ENCODE data around the gene TPRG1.

TPRG1 gene

GRCh38 chr3:189272500-189273119, 100.8 kb downstream of the TPRG1 start:
- no peak overlapping the region for H3K4me3 Mint-ChIP-seq

DNA sequence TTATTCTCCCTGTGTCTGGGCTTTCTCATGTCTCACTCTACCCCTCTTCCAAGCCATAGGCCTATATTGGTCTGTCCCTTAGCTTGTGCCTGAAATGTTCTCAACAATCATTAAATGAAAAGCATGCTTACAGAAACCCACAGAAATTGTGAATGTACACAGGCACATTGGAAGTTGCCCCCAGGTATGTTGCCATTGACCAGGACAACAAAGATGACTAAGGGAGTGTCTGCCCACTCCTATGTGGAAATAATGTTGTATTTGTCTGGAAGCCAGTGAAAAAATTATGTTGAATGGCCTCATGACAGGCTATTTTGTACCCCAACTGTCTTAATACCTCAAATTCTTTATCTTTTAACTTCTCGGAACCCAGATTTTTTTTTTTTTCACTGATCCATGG, 102.0 kb downstream of the TPRG1 start:
- ATAC-seq: no peak
- Mint-ChIP-seq H3K4me3 (no peak overlapping the region), H3K27ac (no peak overlapping the region), H3K4me1 (peaks cover 27% of the 10 kb centered on the region), H3K27me3 (no peaks in the 10 kb centered on the region), H3K36me3 (ENCODE audit: low read depth) (no peaks in the 10 kb centered on the region), H3K9me3 (peaks cover 5% of the 10 kb centered on the region)
- DNase-seq: no peak

More at GRCh38 chr3:189272500-189273119, 100.8 kb downstream of the TPRG1 start:
- peak overlapping the region; percentile 50 for H3K27ac Mint-ChIP-seq
- peaks cover 22% of the 10 kb centered on the region for H3K4me1 Mint-ChIP-seq
- no peaks in the 10 kb centered on the region for H3K36me3 Mint-ChIP-seq (ENCODE audit: low read depth)
- H3K27me3 Mint-ChIP-seq: no peaks in the 10 kb centered on the region
- peaks cover 5% of the 10 kb centered on the region for H3K9me3 Mint-ChIP-seq
- DNase-seq (no peak), ATAC-seq (no peak)

DNA sequence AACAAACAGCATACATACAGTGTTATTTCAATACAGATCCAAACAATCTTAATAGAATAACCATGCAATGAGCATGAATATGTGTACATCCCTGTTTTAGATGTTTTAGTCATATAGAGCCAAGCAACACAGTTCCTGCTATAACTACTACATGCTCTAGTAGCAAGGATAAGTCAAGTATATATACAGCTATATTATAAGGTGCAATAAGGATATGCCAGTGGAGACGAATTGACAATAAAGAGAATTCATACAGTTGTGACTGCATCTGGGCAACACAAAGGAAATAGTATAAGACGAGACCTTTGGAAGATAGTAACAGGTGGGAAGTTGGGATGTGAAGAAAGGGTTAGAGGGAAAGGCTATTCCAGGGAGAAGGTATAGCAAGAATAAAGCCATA, 103.4 kb downstream of the TPRG1 start:
- Mint-ChIP-seq H3K4me3 (no peak overlapping the region), H3K9me3 (peaks cover 5% of the 10 kb centered on the region), H3K27ac (no peak overlapping the region), H3K27me3 (no peaks in the 10 kb centered on the region), H3K4me1 (peaks cover 27% of the 10 kb centered on the region), H3K36me3 (ENCODE audit: low read depth) (no peaks in the 10 kb centered on the region)
- DNase-seq (no peak), ATAC-seq (no peak)

- Mint-ChIP-seq H3K36me3 (ENCODE audit: low read depth) (no peaks in the 10 kb centered on the region), H3K9me3 (peaks cover 5% of the 10 kb centered on the region), H3K4me3 (no peak overlapping the region), H3K27ac (no peak overlapping the region), H3K4me1 (peaks cover 27% of the 10 kb centered on the region), H3K27me3 (no peaks in the 10 kb centered on the region)
- DNase-seq (no peak), ATAC-seq (no peak)
Measured at GRCh38 chr3:189275852-189276251, 104.1 kb downstream of the TPRG1 start.

GRCh38 chr3:189276444-189277219, 104.9 kb downstream of the TPRG1 start:
- Mint-ChIP-seq H3K27ac (no peak overlapping the region), H3K36me3 (ENCODE audit: low read depth) (no peaks in the 10 kb centered on the region), H3K4me1 (peaks cover 27% of the 10 kb centered on the region), H3K27me3 (no peaks in the 10 kb centered on the region), H3K4me3 (no peak overlapping the region), H3K9me3 (peaks cover 5% of the 10 kb centered on the region)
- no peak for ATAC-seq
- no peak for DNase-seq

DNA sequence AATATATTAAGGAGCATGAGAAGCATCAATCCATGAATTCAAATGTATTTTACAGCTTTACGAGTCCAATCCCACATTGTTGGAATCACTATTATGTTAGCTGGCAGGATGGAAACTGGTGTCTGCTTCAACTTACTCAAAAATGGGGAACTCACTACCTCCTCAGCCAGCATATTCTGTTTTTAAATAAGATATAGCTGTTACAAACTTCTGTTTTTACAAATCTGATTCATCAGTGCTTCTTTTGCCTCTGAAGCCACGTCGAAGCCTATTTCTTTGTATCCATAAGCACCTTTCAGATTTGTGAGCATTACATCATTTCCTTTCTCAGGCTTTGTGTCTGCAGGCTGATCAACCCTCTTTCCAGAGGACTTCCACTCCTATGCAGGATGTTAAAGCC, 105.9 kb downstream of the TPRG1 start:
- H3K36me3 Mint-ChIP-seq (ENCODE audit: low read depth): no peaks in the 10 kb centered on the region
- H3K27me3 Mint-ChIP-seq: no peaks in the 10 kb centered on the region
- peaks cover 5% of the 10 kb centered on the region for H3K9me3 Mint-ChIP-seq
- ATAC-seq (no peak), DNase-seq (no peak)
- H3K4me3 Mint-ChIP-seq: no peak overlapping the region
- peaks cover 26% of the 10 kb centered on the region for H3K4me1 Mint-ChIP-seq
- no peak overlapping the region for H3K27ac Mint-ChIP-seq

GRCh38 chr3:189278221-189278620, 106.5 kb downstream of the TPRG1 start:
- ATAC-seq (no peak), DNase-seq (no peak)
- Mint-ChIP-seq H3K27ac (no peak overlapping the region), H3K4me3 (no peak overlapping the region), H3K27me3 (no peaks in the 10 kb centered on the region), H3K4me1 (peaks cover 21% of the 10 kb centered on the region), H3K36me3 (ENCODE audit: low read depth) (no peaks in the 10 kb centered on the region), H3K9me3 (peaks cover 5% of the 10 kb centered on the region)

DNA sequence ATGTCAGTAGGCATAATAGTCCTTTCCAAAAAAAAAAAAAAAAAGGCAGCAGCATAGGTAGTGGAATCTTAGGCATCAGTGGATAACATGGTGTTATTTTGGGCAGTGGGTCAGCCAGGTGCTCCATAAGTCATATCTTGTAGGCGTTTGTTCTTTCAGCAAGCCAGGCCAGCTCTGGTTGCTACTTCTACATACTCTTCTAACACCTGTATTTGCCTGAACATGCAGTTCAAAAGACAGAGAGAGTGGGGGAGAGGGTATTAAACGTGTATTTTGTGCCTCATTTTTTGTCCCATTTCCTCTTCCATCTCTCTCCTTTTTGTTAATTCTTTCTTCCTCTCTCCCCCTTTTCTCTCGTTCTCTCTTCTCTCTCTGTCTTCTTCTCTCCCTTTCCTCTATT, 110.4 kb downstream of the TPRG1 start:
- H3K27me3 Mint-ChIP-seq: no peaks in the 10 kb centered on the region
- no peak overlapping the region for H3K4me3 Mint-ChIP-seq
- no peak for ATAC-seq
- peaks cover 29% of the 10 kb centered on the region for H3K4me1 Mint-ChIP-seq
- H3K27ac Mint-ChIP-seq: no peak overlapping the region
- DNase-seq: no peak
- H3K9me3 Mint-ChIP-seq: no peaks in the 10 kb centered on the region
- no peaks in the 10 kb centered on the region for H3K36me3 Mint-ChIP-seq (ENCODE audit: low read depth)

DNA sequence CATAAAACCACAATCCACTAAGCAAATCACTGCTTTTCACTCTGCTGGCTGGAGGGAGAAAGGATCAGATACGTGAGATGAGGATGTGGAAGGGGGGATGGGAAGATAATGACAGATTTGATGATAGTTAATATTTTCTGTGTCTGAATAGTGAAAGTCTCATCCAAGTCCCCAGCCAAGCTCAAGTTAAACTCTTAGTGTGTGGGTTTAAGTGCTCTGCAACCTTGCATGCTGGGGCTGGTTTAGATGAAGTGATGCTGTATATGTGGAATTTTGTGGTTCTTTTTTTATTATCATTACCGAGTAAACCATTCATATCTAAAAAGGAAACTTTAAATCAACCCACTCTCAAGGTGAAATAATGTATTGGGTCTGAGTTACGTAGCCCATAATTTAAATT, 111.0 kb downstream of the TPRG1 start:
- Mint-ChIP-seq H3K36me3 (ENCODE audit: low read depth) (no peaks in the 10 kb centered on the region), H3K27me3 (no peaks in the 10 kb centered on the region), H3K27ac (no peak overlapping the region), H3K4me1 (peaks cover 30% of the 10 kb centered on the region), H3K9me3 (no peaks in the 10 kb centered on the region), H3K4me3 (no peak overlapping the region)
- ATAC-seq: no peak
- DNase-seq: no peak

GRCh38 chr3:189286188-189286587, 114.4 kb downstream of the TPRG1 start:
- H3K4me1 Mint-ChIP-seq: peaks cover 48% of the 10 kb centered on the region
- no peaks in the 10 kb centered on the region for H3K36me3 Mint-ChIP-seq (ENCODE audit: low read depth)
- peaks cover 6% of the 10 kb centered on the region for H3K9me3 Mint-ChIP-seq
- DNase-seq (no peak), ATAC-seq (no peak)
- H3K27me3 Mint-ChIP-seq: peaks cover 1% of the 10 kb centered on the region
- H3K27ac Mint-ChIP-seq: no peak overlapping the region
- H3K4me3 Mint-ChIP-seq: no peak overlapping the region

- Mint-ChIP-seq H3K9me3 (peaks cover 6% of the 10 kb centered on the region), H3K4me3 (no peak overlapping the region), H3K4me1 (peaks cover 48% of the 10 kb centered on the region), H3K27ac (no peak overlapping the region), H3K27me3 (peaks cover 1% of the 10 kb centered on the region), H3K36me3 (ENCODE audit: low read depth) (no peaks in the 10 kb centered on the region)
- no peak for ATAC-seq
- DNase-seq: no peak
Measured at GRCh38 chr3:189286916-189287315, 115.1 kb downstream of the TPRG1 start.

DNA sequence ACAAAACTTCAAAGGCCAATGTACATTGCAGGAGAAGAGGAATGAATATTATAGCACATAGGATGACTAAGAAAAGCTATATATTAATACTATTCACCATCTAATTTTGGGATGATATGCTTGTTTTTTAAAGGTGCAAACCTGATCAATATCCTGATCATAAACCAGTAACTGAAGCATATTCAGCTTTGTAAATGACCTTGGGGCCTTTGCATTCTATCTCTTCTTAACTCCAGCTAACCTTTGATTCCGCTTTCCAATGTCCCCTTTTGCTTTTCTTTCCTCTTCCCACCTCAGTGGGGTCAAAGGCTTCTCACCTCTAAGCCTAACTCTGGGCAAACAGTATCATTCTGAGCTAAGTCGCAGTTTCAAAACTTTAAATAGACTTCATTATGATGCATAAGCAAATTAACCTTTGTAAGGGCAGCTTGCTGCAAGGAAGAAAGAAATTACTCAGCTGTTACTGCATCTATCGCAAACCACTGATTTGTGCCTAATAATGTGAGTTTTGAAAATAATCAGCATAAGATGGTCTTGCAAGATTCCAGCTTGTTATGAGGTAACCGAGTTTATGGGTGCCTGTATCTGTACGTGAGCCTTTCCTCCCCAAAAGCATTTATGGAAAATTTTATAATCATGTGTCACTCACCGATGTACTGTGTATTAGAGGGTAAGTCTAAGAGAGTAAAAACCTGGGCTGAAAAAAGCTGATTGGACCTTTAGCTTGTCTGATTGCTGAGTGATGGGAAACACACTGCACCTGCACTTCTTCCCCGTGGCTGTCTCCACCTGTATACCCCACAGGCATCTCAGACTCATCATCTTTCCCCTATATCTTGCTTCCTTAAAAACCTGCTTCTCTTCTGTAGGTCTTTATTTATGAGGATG, 116.8 kb downstream of the TPRG1 start:
- Mint-ChIP-seq H3K9me3 (peaks cover 6% of the 10 kb centered on the region), H3K4me3 (peak overlapping the region; percentile 10), H3K27me3 (peaks cover 1% of the 10 kb centered on the region), H3K27ac (peak overlapping the region; percentile 64), H3K36me3 (ENCODE audit: low read depth) (no peaks in the 10 kb centered on the region), H3K4me1 (peaks cover 45% of the 10 kb centered on the region)
- ATAC-seq (peak; percentile 92), DNase-seq (no peak)

GRCh38 chr3:189289251-189289650, 117.5 kb downstream of the TPRG1 start:
- ATAC-seq: peak; percentile 42
- Mint-ChIP-seq H3K27ac (peak overlapping the region; percentile 64), H3K27me3 (peaks cover 1% of the 10 kb centered on the region), H3K4me3 (peak overlapping the region; percentile 10), H3K4me1 (peaks cover 45% of the 10 kb centered on the region), H3K36me3 (ENCODE audit: low read depth) (no peaks in the 10 kb centered on the region), H3K9me3 (peaks cover 6% of the 10 kb centered on the region)
- DNase-seq: no peak

DNA sequence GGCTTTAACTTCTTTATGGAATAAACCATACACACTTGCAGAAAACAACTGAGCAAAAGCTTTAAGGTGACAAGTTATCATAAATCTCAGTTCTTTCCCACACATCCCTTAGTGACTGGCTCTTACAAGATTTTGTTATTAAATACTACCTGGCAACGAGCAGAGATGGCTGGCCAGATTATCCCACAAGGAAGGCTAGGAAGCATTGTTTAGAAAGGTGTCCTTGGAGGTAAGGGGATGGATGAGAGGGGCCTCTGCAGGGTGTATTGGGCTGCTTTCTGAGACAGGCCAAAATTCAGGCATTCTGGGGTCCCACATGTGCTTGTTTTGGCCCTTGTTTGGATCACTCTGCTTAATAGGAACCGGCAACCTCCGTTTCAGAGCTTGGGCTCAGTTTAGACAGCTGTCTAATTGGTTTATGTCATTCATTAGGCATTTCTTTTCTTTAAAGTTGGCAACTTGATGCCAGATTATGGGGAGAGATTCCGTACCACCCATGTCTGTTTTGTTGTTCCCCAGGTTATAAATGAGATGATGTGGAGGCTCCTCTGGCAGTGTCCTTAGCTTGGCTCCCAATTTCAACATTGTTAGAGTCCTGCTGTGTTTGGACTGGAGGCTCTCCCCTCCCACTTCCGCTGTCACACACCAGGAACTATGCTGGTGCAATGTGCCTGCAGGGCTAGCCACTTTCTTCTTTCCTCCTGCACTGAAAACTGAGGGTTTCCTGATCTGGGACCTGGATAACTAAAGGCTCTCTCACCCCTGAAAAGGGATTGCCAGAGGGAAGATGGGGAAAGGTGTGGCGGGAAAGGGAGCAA, 121.1 kb downstream of the TPRG1 start:
- Mint-ChIP-seq H3K9me3 (peaks cover 6% of the 10 kb centered on the region), H3K27me3 (peaks cover 1% of the 10 kb centered on the region), H3K27ac (no peak overlapping the region), H3K36me3 (ENCODE audit: low read depth) (no peaks in the 10 kb centered on the region), H3K4me1 (peaks cover 32% of the 10 kb centered on the region), H3K4me3 (no peak overlapping the region)
- ATAC-seq: no peak
- no peak for DNase-seq

Data from activated naive CD8-positive, alpha-beta T cell treated with anti-CD3 and anti-CD28 coated beads, Interleukin-2, amount 50 U/mL, for 24 hours (primary cell).